H9 (cell line): Measurements from ENCODE around the gene ZDHHC1. TPM values are rescaled to one million over a fixed set of nuclear protein-coding genes. Genes with fewer than 3 reads are reported as not detected.

ENCODE experiments used
- DNase-seq: peaks from one replicate; pipeline ENCODE4 v3.0.0-alpha.2; 2017
- H2AFZ ChIP-seq: one replicate; pipeline ENCODE4 v1.6.1; 2013; ENCODE audit warnings: mild to moderate bottlenecking, low read length, control low read depth, moderate library complexity
- H2AK5ac ChIP-seq: 2 replicates; pipeline ENCODE4 v1.6.1; 2013; ENCODE audit warnings: low read length, control low read depth, mixed read lengths; ENCODE audit not compliant: insufficient read length
- H2BK120ac ChIP-seq: one replicate; pipeline ENCODE4 v1.6.1; 2013; ENCODE audit warnings: low read depth, mild to moderate bottlenecking, low read length, control low read depth, inconsistent platforms; ENCODE audit not compliant: poor library complexity, severe bottlenecking
- H2BK12ac ChIP-seq: 2 replicates; pipeline ENCODE4 v1.6.1; 2013; ENCODE audit warnings: low read length, control low read depth, mixed read lengths, low read depth; ENCODE audit not compliant: insufficient read length
- H2BK15ac ChIP-seq: 2 replicates; pipeline ENCODE4 v1.6.1; 2013; ENCODE audit warnings: low read depth, low read length, control low read depth
- H2BK20ac ChIP-seq: one replicate; pipeline ENCODE4 v1.6.1; 2013; ENCODE audit warnings: low read depth, mild to moderate bottlenecking, low read length, control low read depth, inconsistent platforms; ENCODE audit not compliant: poor library complexity, severe bottlenecking
- H2BK5ac ChIP-seq: 2 replicates; pipeline ENCODE4 v1.6.1; 2013; ENCODE audit warnings: low read length, control low read depth, mixed read lengths; ENCODE audit not compliant: insufficient read length
- H3K14ac ChIP-seq: 2 replicates; pipeline ENCODE4 v1.6.1; 2013; ENCODE audit warnings: low read length, control low read depth; ENCODE audit not compliant: insufficient read depth
- H3K18ac ChIP-seq: 2 replicates; pipeline ENCODE4 v1.6.1; 2013; ENCODE audit warnings: low read depth, mild to moderate bottlenecking, mixed read lengths, low read length, control low read depth; ENCODE audit not compliant: insufficient read length
- H3K23ac ChIP-seq: 2 replicates; pipeline ENCODE4 v1.6.1; 2013; ENCODE audit warnings: low read length, control low read depth, mixed read lengths, low read depth; ENCODE audit not compliant: insufficient read length
- H3K23me2 ChIP-seq: 2 replicates; pipeline ENCODE4 v1.6.1; 2013; ENCODE audit warnings: low read depth, mild to moderate bottlenecking, mixed read lengths, low read length, control low read depth; ENCODE audit not compliant: insufficient read length, poor library complexity, severe bottlenecking
- H3K27ac ChIP-seq: 2 replicates; pipeline ENCODE4 v1.5.1; 2013; ENCODE audit warnings: low read length, control low read depth, mixed read lengths, low read depth; ENCODE audit not compliant: insufficient read length
- H3K27me3 ChIP-seq: 2 replicates; pipeline ENCODE4 v1.6.1; 2013; ENCODE audit warnings: low read length, control low read depth, inconsistent platforms; ENCODE audit not compliant: insufficient read depth
- H3K4ac ChIP-seq: 2 replicates; pipeline ENCODE4 v1.6.1; 2013; ENCODE audit warnings: low read depth, mild to moderate bottlenecking, control low read depth, inconsistent platforms, low read length, moderate library complexity
- H3K4me1 ChIP-seq: 2 replicates; pipeline ENCODE4 v1.6.1; 2013; ENCODE audit warnings: low read length, control low read depth, inconsistent platforms; ENCODE audit not compliant: insufficient read depth
- H3K4me2 ChIP-seq: 2 replicates; pipeline ENCODE4 v1.6.1; 2013; ENCODE audit warnings: low read length, control low read depth, mixed read lengths; ENCODE audit not compliant: insufficient read length, insufficient read depth
- H3K56ac ChIP-seq: 2 replicates; pipeline ENCODE4 v1.6.1; 2013; ENCODE audit warnings: low read depth, mild to moderate bottlenecking, mixed read lengths, low read length, control low read depth; ENCODE audit not compliant: insufficient read length
- H3K79me1 ChIP-seq: 2 replicates; pipeline ENCODE4 v1.6.1; 2013; ENCODE audit warnings: low read depth, mild to moderate bottlenecking, moderate library complexity, low read length, control low read depth, inconsistent platforms; ENCODE audit not compliant: insufficient read depth, poor library complexity, severe bottlenecking
- H3K79me2 ChIP-seq: 2 replicates; pipeline ENCODE4 v1.6.1; 2013; ENCODE audit warnings: low read length, control low read depth, inconsistent platforms; ENCODE audit not compliant: insufficient read depth
- H3K9ac ChIP-seq: 2 replicates; pipeline ENCODE4 v1.6.1; 2013; ENCODE audit warnings: low read length, control low read depth, mixed read lengths; ENCODE audit not compliant: insufficient read length; ENCODE audit errors: extremely low read depth
- H3K9me3 ChIP-seq: one replicate; pipeline ENCODE4 v1.6.1; 2013; ENCODE audit warnings: low read depth, low read length, inconsistent platforms; ENCODE audit not compliant: control insufficient read depth
- H3T11ph ChIP-seq: one replicate; pipeline ENCODE4 v1.6.1; 2013; ENCODE audit warnings: mild to moderate bottlenecking, low read length, control low read depth, inconsistent platforms
- H4K20me1 ChIP-seq: one replicate; pipeline ENCODE4 v1.6.1; 2013; ENCODE audit not compliant: control insufficient read depth, insufficient read length, insufficient read depth
- H4K5ac ChIP-seq: 2 replicates; pipeline ENCODE4 v1.6.1; 2013; ENCODE audit warnings: low read depth, mild to moderate bottlenecking, mixed read lengths, low read length, control low read depth; ENCODE audit not compliant: insufficient read length
- H4K8ac ChIP-seq: replicated peaks from 2 replicates; pipeline ENCODE4 v1.6.1; 2013; ENCODE audit warnings: low read length, control low read depth, mixed read lengths, low read depth; ENCODE audit not compliant: insufficient read length
- H4K91ac ChIP-seq: 2 replicates; pipeline ENCODE4 v1.6.1; 2013; ENCODE audit warnings: low read depth, mild to moderate bottlenecking, moderate library complexity, mixed read lengths, low read length, control low read depth; ENCODE audit not compliant: insufficient read length
- H3K27ac Mint-ChIP-seq, 3 experiments: 2 replicates in 2 of 3; 3 replicates in 1 of 3; pipeline ENCODE4 v1.8.0; 2020 to 2021; ENCODE audit warnings: mixed read lengths in 3 of 3, mild to moderate bottlenecking in 1 of 3, moderate library complexity in 1 of 3
- H3K27me3 Mint-ChIP-seq: 2 replicates; pipeline ENCODE4 v1.8.0; 2021; ENCODE audit warnings: low read depth, mild to moderate bottlenecking, moderate library complexity, mixed read lengths
- H3K36me3 Mint-ChIP-seq, 3 experiments: 2 replicates in 2 of 3; 3 replicates in 1 of 3; pipeline ENCODE4 v1.8.0; 2020 to 2021; ENCODE audit warnings: low read depth in 3 of 3, mixed read lengths in 3 of 3; ENCODE audit not compliant: insufficient read depth in 1 of 3
- H3K4me1 Mint-ChIP-seq, 2 experiments: 2 replicates each; pipeline ENCODE4 v1.8.0; 2020; ENCODE audit warnings: mixed read lengths in 2 of 2
- H3K4me3 Mint-ChIP-seq, 2 experiments: 2 replicates in 1 of 2; 3 replicates in 1 of 2; pipeline ENCODE4 v1.8.0; 2020 to 2021; ENCODE audit warnings: mild to moderate bottlenecking in 2 of 2, mixed read lengths in 2 of 2, moderate library complexity in 1 of 2
- H3K9me3 Mint-ChIP-seq, 2 experiments: 2 replicates in 1 of 2; 3 replicates in 1 of 2; pipeline ENCODE4 v1.8.0; 2020; ENCODE audit warnings: mild to moderate bottlenecking in 2 of 2, mixed read lengths in 2 of 2, moderate library complexity in 1 of 2
- CTCF ChIP-seq: fragments of 200-600 bp; sonication (generic); conservative IDR thresholded peaks from 3 replicates; pipeline ENCODE4 v1.8.0; 2021; ENCODE audit warnings: antibody characterized with exemption, mild to moderate bottlenecking
- WGBS: extraction: QIAGEN DNeasy Blood & Tissue Kit; methylation state at CpG from one replicate; pipeline ENCODE4 v1.1.7; 2013; ENCODE audit warnings: missing lambda C conversion rate, low lambda C conversion rate, mixed read lengths; ENCODE audit not compliant: insufficient read length; ENCODE audit errors: extremely low coverage; 5-methylcytosine and 5-hydroxymethylcytosine counted together
- total RNA-seq: library from RNA; stranded (reverse); gene quantifications from 2 replicates; pipeline ENCODE4 v1.2.1, GENCODE V29; 2021

ZDHHC1 gene
- total RNA-seq, 1 experiment from 2014 or later = 3.7 TPM

GRCh38 chr16:67442581-67443255, 26.4 kb upstream of the ZDHHC1 start:
- H3K4me1 Mint-ChIP-seq = peaks cover 16 to 17% of the 10 kb centered on the region in 2 experiments
- Histone ChIP-seq H3K4me2 (no peak overlapping the region), H3K56ac (no peak overlapping the region), H3K18ac (no peak overlapping the region), H3K9ac (no peak overlapping the region), H2AK5ac (no peak overlapping the region), H3T11ph (no peak overlapping the region), H3K14ac (no peak overlapping the region), H4K5ac (no peak overlapping the region), H3K79me1 (no peaks in the 10 kb centered on the region), H3K9me3 (no peaks in the 10 kb centered on the region), H2BK15ac (no peak overlapping the region), H4K8ac (no peak overlapping the region), H3K23ac (no peak overlapping the region), H3K27ac (no peak overlapping the region), H4K20me1 (no peaks in the 10 kb centered on the region), H3K4me1 (no peaks in the 10 kb centered on the region), H3K4ac (no peak overlapping the region), H2AFZ (no peak overlapping the region), H4K91ac (no peak overlapping the region), H3K79me2 (no peaks in the 10 kb centered on the region), H2BK5ac (no peak overlapping the region), H3K27me3 (no peaks in the 10 kb centered on the region), H3K23me2 (no peaks in the 10 kb centered on the region), H2BK120ac (no peak overlapping the region), H2BK12ac (no peak overlapping the region), H2BK20ac (no peak overlapping the region)
- TF ChIP-seq CTCF = no peak
- peaks cover 10 to 23% (median 16%) of the 10 kb centered on the region in 3 experiments for H3K36me3 Mint-ChIP-seq
- DNase-seq = no peak
- WGBS = no CpG with 5 or more reads among the region's 13 CpGs
- no peak overlapping the region for H3K4me3 Mint-ChIP-seq
- H3K9me3 Mint-ChIP-seq = no peaks in the 10 kb centered on the region
- H3K27me3 Mint-ChIP-seq = no peaks in the 10 kb centered on the region
- H3K27ac Mint-ChIP-seq = no peak overlapping the region
